Gastroesophageal sphincter (tissue), 4 donors: ENCODE results near the gene TRIM43. TPM values are rescaled to one million over a fixed set of nuclear protein-coding genes. Genes with fewer than 3 reads are reported as not detected.
"Not testable (repeated sequence)": the region's sequence is repeated elsewhere in the genome, so short reads cannot be mapped to it uniquely, and the experiment has no call there.

Experiments
- ATAC-seq: fragments of 150-250 bp; one replicate; pipeline ENCODE4 v1.9.1; 2016; ENCODE audit warnings: mild to moderate bottlenecking, moderate library complexity
- H3K27ac ChIP-seq, 4 donors: fragments of 200-600 bp; sonication (generic) in 3 of 4; 1 replicate in 3 of 4; 2 replicates in 1 of 4; pipeline ENCODE4 v1.5.1; 2016 to 2019
- H3K27me3 ChIP-seq: fragments of 200-600 bp; sonication (generic); one replicate; pipeline ENCODE4 v1.5.1; 2019
- H3K36me3 ChIP-seq, 2 donors: fragments of 200-600 bp; sonication (generic); one replicate each; pipeline ENCODE4 v1.5.1; 2019; ENCODE audit warnings: control low read depth in 1 of 2
- H3K4me1 ChIP-seq, 3 donors: fragments of 200-600 bp; sonication (generic); 1 replicate in 2 of 3; 2 replicates in 1 of 3; pipeline ENCODE4 v1.5.1; 2016 to 2019; ENCODE audit warnings: control low read depth in 2 of 3
- H3K4me3 ChIP-seq, 2 donors: fragments of 200-600 bp; sonication (generic); one replicate each; pipeline ENCODE4 v1.5.1; 2019; ENCODE audit warnings: mild to moderate bottlenecking in 1 of 2, moderate library complexity in 1 of 2
- H3K9me3 ChIP-seq, 3 donors: fragments of 200-600 bp; sonication (generic); one replicate each; pipeline ENCODE4 v1.5.1; 2017 to 2019; ENCODE audit warnings: control low read depth in 2 of 3
- CTCF ChIP-seq, 4 experiments: fragments of 200-600 bp in 2 of 4; fragments of 450-650 bp in 2 of 4; sonication (generic) in 1 of 4; IDR thresholded peaks; one replicate each; pipeline ENCODE4 v1.5.1; 2017 to 2019; ENCODE audit warnings: antibody characterized with exemption in 4 of 4, mild to moderate bottlenecking in 2 of 4, moderate library complexity in 2 of 4
- EP300 ChIP-seq: sonication (generic); formaldehyde crosslinking; IDR thresholded peaks from one replicate; pipeline ENCODE4 v1.6.1; 2017; ENCODE audit warnings: antibody characterized with exemption, mild to moderate bottlenecking
- POLR2A ChIP-seq, 2 donors: fragments of 450-650 bp; IDR thresholded peaks; one replicate each; pipeline ENCODE4 v1.6.1; 2017; ENCODE audit warnings: antibody characterized with exemption in 2 of 2, mild to moderate bottlenecking in 2 of 2, moderate library complexity in 1 of 2
- POLR2AphosphoS5 ChIP-seq: sonication (generic); formaldehyde crosslinking; IDR thresholded peaks from one replicate; pipeline ENCODE4 v1.6.1; 2017; ENCODE audit warnings: antibody characterized with exemption
- WGBS, 2 donors: methylation state at CpG; one replicate each; pipeline ENCODE4 v1.1.5; 2018; ENCODE audit warnings: low coverage in 1 of 2; 5-methylcytosine and 5-hydroxymethylcytosine counted together
- total RNA-seq, 4 donors: library from RNA; depleted of rRNA; stranded (reverse); fragments of >200 nt; gene quantifications; one replicate each; pipeline ENCODE4 v1.1.0, GENCODE V29; 2016

Gene TRIM43
- total RNA-seq, 4 donors from 2014 or later = not detected

- Histone ChIP-seq H3K36me3 (no peaks in the 10 kb centered on the region), H3K27ac (no peak overlapping the region), H3K4me1 (no peaks in the 10 kb centered on the region), H3K4me3 (no peak overlapping the region), H3K27me3 (peaks cover 11% of the 10 kb centered on the region), H3K9me3 (no peaks in the 10 kb centered on the region)
- TF ChIP-seq CTCF (IDR thresholded peaks at IDR 0.05) = no peak
- TF ChIP-seq POLR2AphosphoS5 = no peak
- TF ChIP-seq POLR2A (IDR thresholded peaks at IDR 0.05) = no peak
- TF ChIP-seq EP300 = no peak
- no peak for ATAC-seq
- 68 to 89% methylated on average over 4 of the region's 4 CpGs for WGBS, 2 donors
Measured at GRCh38 chr2:95574506-95574905, 17.3 kb upstream of the TRIM43 start.

GRCh38 chr2:95575857-95576256 lies 15.9 kb upstream of the TRIM43 start:
- Histone ChIP-seq H3K27ac (no peak overlapping the region), H3K27me3 (peaks cover under 1% of the 10 kb centered on the region), H3K4me1 (no peaks in the 10 kb centered on the region), H3K9me3 (no peaks in the 10 kb centered on the region), H3K4me3 (no peak overlapping the region), H3K36me3 (no peaks in the 10 kb centered on the region)
- ATAC-seq = no peak
- TF ChIP-seq POLR2AphosphoS5 (no peak), EP300 (no peak), POLR2A (IDR thresholded peaks at IDR 0.05) (no peak), CTCF (IDR thresholded peaks at IDR 0.05) (no peak)

- Histone ChIP-seq H3K4me3 (no peak overlapping the region), H3K9me3 (no peaks in the 10 kb centered on the region), H3K27me3 (no peaks in the 10 kb centered on the region), H3K36me3 (no peaks in the 10 kb centered on the region), H3K4me1 (no peaks in the 10 kb centered on the region), H3K27ac (no peak overlapping the region)
- TF ChIP-seq CTCF (IDR thresholded peaks at IDR 0.05) (no peak), POLR2A (IDR thresholded peaks at IDR 0.05) (no peak), EP300 (no peak), POLR2AphosphoS5 (no peak)
- 0 to 17% methylated on average over 1 of the region's 1 CpG for WGBS, 2 donors
- ATAC-seq = no peak
Measured at GRCh38 chr2:95578539-95578938, 13.3 kb upstream of the TRIM43 start.

GRCh38 chr2:95583545-95583944 lies 8.3 kb upstream of the TRIM43 start:
- H3K27ac ChIP-seq, H3K4me3 ChIP-seq, H3K4me1 ChIP-seq, H3K27me3 ChIP-seq, H3K9me3 ChIP-seq, ATAC-seq, H3K36me3 ChIP-seq: not testable (repeated sequence)
- WGBS, 2 donors = 67% methylated on average over 1 to 3 of the region's 4 CpGs

- not testable (repeated sequence) for H3K36me3 ChIP-seq, H3K4me3 ChIP-seq, H3K27me3 ChIP-seq, H3K9me3 ChIP-seq, H3K27ac ChIP-seq, ATAC-seq, H3K4me1 ChIP-seq
- 86% methylated on average over 1 of the region's 1 CpG; no CpG with 5 or more reads in 1 of the 2 donors for WGBS, 2 donors
Measured at GRCh38 chr2:95584321-95584720, 7.5 kb upstream of the TRIM43 start.

- H3K4me1 ChIP-seq, H3K4me3 ChIP-seq, H3K36me3 ChIP-seq, H3K9me3 ChIP-seq, ATAC-seq, H3K27ac ChIP-seq, H3K27me3 ChIP-seq: not testable (repeated sequence)
- WGBS, 2 donors = 82 to 92% methylated on average over 4 of the region's 4 CpGs
Measured at GRCh38 chr2:95589777-95590536, 1.8 kb upstream of the TRIM43 start.

GRCh38 chr2:95592973-95593372 lies 1.2 kb downstream of the TRIM43 start:
- ATAC-seq, H3K4me3 ChIP-seq, H3K27ac ChIP-seq, H3K36me3 ChIP-seq, H3K9me3 ChIP-seq, H3K4me1 ChIP-seq, H3K27me3 ChIP-seq: not testable (repeated sequence)
- WGBS, 2 donors = 82 to 90% methylated on average over 2 to 11 of the region's 13 CpGs

GRCh38 chr2:95595012-95595411 lies 3.2 kb downstream of the TRIM43 start:
- not testable (repeated sequence) for H3K27ac ChIP-seq, H3K4me3 ChIP-seq
- WGBS, 2 donors = 21% methylated on average over 2 of the region's 2 CpGs; no CpG with 5 or more reads in 1 of the 2 donors

GRCh38 chr2:95601301-95601700 lies 9.5 kb downstream of the TRIM43 start:
- H3K9me3 ChIP-seq, H3K27ac ChIP-seq, H3K4me3 ChIP-seq, H3K36me3 ChIP-seq, H3K27me3 ChIP-seq, ATAC-seq, H3K4me1 ChIP-seq: not testable (repeated sequence)
- no CpG with 5 or more reads among the region's 4 CpGs for WGBS, 2 donors

More at GRCh38 chr2:95595012-95595411, 3.2 kb downstream of the TRIM43 start:
- not testable (repeated sequence) for ATAC-seq, H3K27me3 ChIP-seq, H3K36me3 ChIP-seq, H3K9me3 ChIP-seq, H3K4me1 ChIP-seq

GRCh38 chr2:95602146-95602545 lies 10.3 kb downstream of the TRIM43 start:
- not testable (repeated sequence) for ATAC-seq, H3K27ac ChIP-seq, H3K4me1 ChIP-seq, H3K9me3 ChIP-seq, H3K4me3 ChIP-seq, H3K36me3 ChIP-seq, H3K27me3 ChIP-seq
